NCI-H526 treated with DMSO at 0.1 percent for 48 hours (cell line): ENCODE measurements around the gene WFDC10A.
"Not testable (repeated sequence)": the region's sequence is repeated elsewhere in the genome, so short reads cannot be mapped to it uniquely, and the experiment has no call there.

Experiments used
- DNase-seq: peaks from one replicate; lab custom pipeline; 2025; lab: John Stamatoyannopoulos, UW

The WFDC10A gene

GRCh38 chr20:45629496-45630100 is at the start of gene WFDC10A:
Gene WFDC10A, plus strand, starts transcription at chr20:45629739. Its CDS starts 75 bp downstream, at chr20:45629814.
- DNase-seq, result peak; percentile 27

GRCh38 chr20:45581702-45582101 is 47.8 kb upstream of the WFDC10A start:
- no peak for DNase-seq

- DNase-seq, result no peak
Measured at GRCh38 chr20:45583502-45583901, 46.0 kb upstream of the WFDC10A start.

GRCh38 chr20:45584294-45584693 is 45.2 kb upstream of the WFDC10A start:
- not testable (repeated sequence) for DNase-seq

- not testable (repeated sequence) for DNase-seq
Measured at GRCh38 chr20:45585986-45586385, 43.6 kb upstream of the WFDC10A start.

GRCh38 chr20:45588800-45589199 is 40.7 kb upstream of the WFDC10A start:
- DNase-seq, result no peak

GRCh38 chr20:45589725-45590124 is 39.8 kb upstream of the WFDC10A start:
- no peak for DNase-seq

- DNase-seq, result peak; percentile 11
Measured at GRCh38 chr20:45592574-45593189, 36.9 kb upstream of the WFDC10A start.

GRCh38 chr20:45593498-45593897 is 36.0 kb upstream of the WFDC10A start:
- DNase-seq, result no peak

GRCh38 chr20:45595235-45595634 is 34.3 kb upstream of the WFDC10A start:
- no peak for DNase-seq

GRCh38 chr20:45607810-45608209 is 21.7 kb upstream of the WFDC10A start:
- DNase-seq, result no peak

- DNase-seq, result no peak
Measured at GRCh38 chr20:45611054-45611453, 18.5 kb upstream of the WFDC10A start.

GRCh38 chr20:45612314-45612713 is 17.2 kb upstream of the WFDC10A start:
- DNase-seq, result no peak

- no peak for DNase-seq
Measured at GRCh38 chr20:45617591-45617990, 11.9 kb upstream of the WFDC10A start.

GRCh38 chr20:45621593-45621992 is 7.9 kb upstream of the WFDC10A start:
- peak; percentile 6 for DNase-seq

- DNase-seq, result no peak
Measured at GRCh38 chr20:45626540-45626939, 3.0 kb upstream of the WFDC10A start.

- no peak for DNase-seq
Measured at GRCh38 chr20:45630371-45630770, 832 bp downstream of the WFDC10A start.

- DNase-seq, result no peak
Measured at GRCh38 chr20:45631184-45631583, 1.6 kb downstream of the WFDC10A start, which contains the start of gene WFDC9. Gene WFDC9, minus strand, starts transcription at chr20:45631284. Its CDS starts 21,103 bp downstream, at chr20:45610181.

- DNase-seq, result no peak
Measured at GRCh38 chr20:45636513-45636912, 7.0 kb downstream of the WFDC10A start.

- no peak for DNase-seq
Measured at GRCh38 chr20:45639687-45640086, 10.1 kb downstream of the WFDC10A start.

- DNase-seq, result not testable (repeated sequence)
Measured at GRCh38 chr20:45641076-45641475, 11.5 kb downstream of the WFDC10A start.

- DNase-seq, result not testable (repeated sequence)
Measured at GRCh38 chr20:45645869-45646268, 16.3 kb downstream of the WFDC10A start.

GRCh38 chr20:45646875-45647274 is 17.3 kb downstream of the WFDC10A start:
- DNase-seq, result no peak
